ENCODE measurements around the gene MAD1L1. TPM values are rescaled to one million over a fixed set of nuclear protein-coding genes. Genes with fewer than 3 reads are reported as not detected.

Gene MAD1L1
- total RNA-seq, 1 donor from 2014 or later, result 32.7 TPM

DNA sequence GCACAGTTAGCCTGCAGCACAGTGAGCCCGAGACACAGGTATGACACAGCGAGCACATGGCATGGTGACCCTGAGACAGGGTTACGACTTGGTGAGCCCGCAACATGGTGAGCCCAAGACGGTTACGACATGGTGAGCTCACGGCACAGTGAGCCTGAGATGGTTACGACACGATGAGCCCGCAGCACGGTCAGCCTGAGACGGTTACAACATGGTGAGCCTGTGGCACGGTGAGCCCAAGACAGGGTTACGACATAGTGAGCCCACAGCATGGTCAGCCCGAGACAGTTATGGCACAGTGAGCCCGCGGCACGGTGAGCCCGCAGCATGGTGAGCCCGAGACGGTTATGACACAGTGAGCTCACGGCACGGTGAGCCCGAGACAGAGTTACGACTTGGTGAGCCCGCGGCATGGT is 156.1 kb downstream of the MAD1L1 start:
- TF ChIP-seq, protein P1, sequence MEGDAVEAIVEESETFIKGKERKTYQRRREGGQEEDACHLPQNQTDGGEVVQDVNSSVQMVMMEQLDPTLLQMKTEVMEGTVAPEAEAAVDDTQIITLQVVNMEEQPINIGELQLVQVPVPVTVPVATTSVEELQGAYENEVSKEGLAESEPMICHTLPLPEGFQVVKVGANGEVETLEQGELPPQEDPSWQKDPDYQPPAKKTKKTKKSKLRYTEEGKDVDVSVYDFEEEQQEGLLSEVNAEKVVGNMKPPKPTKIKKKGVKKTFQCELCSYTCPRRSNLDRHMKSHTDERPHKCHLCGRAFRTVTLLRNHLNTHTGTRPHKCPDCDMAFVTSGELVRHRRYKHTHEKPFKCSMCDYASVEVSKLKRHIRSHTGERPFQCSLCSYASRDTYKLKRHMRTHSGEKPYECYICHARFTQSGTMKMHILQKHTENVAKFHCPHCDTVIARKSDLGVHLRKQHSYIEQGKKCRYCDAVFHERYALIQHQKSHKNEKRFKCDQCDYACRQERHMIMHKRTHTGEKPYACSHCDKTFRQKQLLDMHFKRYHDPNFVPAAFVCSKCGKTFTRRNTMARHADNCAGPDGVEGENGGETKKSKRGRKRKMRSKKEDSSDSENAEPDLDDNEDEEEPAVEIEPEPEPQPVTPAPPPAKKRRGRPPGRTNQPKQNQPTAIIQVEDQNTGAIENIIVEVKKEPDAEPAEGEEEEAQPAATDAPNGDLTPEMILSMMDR (IDR thresholded peaks at IDR 0.05), result no peak
- no peak for DNase-seq (ENCODE audit: extremely low spot score, unreplicated experiment)
- no peak overlapping the region for H3K27ac Mint-ChIP-seq (ENCODE audit: unreplicated experiment)
- no peaks in the 10 kb centered on the region for H3K9me3 Mint-ChIP-seq (ENCODE audit: unreplicated experiment)
- H3K27me3 Mint-ChIP-seq (ENCODE audit: unreplicated experiment), result no peaks in the 10 kb centered on the region
- no peaks in the 10 kb centered on the region for H3K4me1 Mint-ChIP-seq (ENCODE audit: unreplicated experiment)
- H3K36me3 Mint-ChIP-seq (ENCODE audit: unreplicated experiment), result peaks cover 6% of the 10 kb centered on the region
- H3K4me3 Mint-ChIP-seq (ENCODE audit: unreplicated experiment), result no peak overlapping the region

DNA sequence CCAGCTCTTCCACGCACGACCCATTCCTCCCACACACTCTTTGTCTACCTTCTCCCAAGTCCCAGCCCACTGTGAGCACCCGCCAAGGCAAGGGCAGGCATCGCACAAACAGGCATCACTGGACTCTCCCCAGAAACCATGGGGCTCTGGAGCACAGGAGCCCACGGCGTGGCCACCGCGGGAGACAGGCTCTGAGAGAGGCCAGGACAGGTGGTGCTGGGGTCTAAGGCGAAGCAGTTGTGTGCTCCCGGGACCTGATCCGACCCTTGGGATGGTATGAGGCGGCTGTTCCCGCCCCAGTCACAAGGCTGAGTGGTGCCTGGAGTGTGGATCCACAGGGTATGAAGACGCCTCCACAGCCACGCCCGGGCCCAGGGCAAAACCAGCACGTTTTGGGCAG is 156.9 kb downstream of the MAD1L1 start:
- TF ChIP-seq, protein P1 (IDR thresholded peaks at IDR 0.05), result no peak
- H3K4me3 Mint-ChIP-seq (ENCODE audit: unreplicated experiment), result no peak overlapping the region
- DNase-seq (ENCODE audit: extremely low spot score, unreplicated experiment), result no peak
- no peak overlapping the region for H3K27ac Mint-ChIP-seq (ENCODE audit: unreplicated experiment)
- H3K9me3 Mint-ChIP-seq (ENCODE audit: unreplicated experiment), result no peaks in the 10 kb centered on the region
- no peaks in the 10 kb centered on the region for H3K4me1 Mint-ChIP-seq (ENCODE audit: unreplicated experiment)
- H3K36me3 Mint-ChIP-seq (ENCODE audit: unreplicated experiment), result peaks cover 6% of the 10 kb centered on the region
- H3K27me3 Mint-ChIP-seq (ENCODE audit: unreplicated experiment), result no peaks in the 10 kb centered on the region

DNA sequence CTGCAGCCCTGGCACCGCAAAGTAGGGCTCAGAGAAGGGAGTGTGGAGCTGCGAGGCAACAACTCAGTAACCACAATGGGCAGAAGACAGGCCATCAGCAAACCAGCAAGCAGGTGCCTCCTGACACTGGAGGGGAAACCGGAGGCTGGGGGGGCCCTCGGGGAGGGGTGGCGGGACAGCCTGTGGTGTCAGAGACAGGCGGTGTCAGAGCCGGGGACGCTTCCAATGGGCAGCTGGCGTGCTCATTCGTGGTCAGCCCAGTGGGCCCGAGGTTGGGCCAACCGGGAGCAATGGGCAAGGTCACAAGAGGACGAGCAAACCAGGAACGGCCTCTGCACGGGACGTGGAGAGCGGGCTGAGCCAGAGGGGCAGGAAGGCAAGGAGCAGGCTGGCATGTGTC is 158.1 kb downstream of the MAD1L1 start:
- no peak for DNase-seq (ENCODE audit: extremely low spot score, unreplicated experiment)
- peaks cover 5% of the 10 kb centered on the region for H3K4me1 Mint-ChIP-seq (ENCODE audit: unreplicated experiment)
- no peaks in the 10 kb centered on the region for H3K27me3 Mint-ChIP-seq (ENCODE audit: unreplicated experiment)

DNA sequence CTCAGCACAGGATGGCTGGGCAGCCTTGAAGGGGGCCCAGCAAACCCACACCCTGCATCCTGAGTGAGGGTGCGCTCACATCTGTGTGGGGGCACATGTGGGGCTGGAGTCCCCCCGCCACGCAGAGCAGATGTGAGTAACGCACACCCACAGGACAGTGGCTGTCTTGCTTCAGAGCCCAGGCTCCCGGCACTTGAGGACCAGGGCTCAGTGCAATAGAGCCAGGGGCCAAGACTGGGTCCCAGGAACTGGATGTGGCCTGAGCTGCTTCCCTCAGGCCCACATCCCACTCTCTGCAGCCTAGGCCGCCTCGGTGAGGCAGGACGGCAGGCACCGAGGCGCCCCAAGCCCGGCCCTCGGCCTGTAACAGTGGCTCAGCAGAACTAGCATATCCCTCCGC is 159.9 kb downstream of the MAD1L1 start:
- Mint-ChIP-seq H3K27me3 (ENCODE audit: unreplicated experiment) (no peaks in the 10 kb centered on the region), H3K36me3 (ENCODE audit: unreplicated experiment) (peaks cover 6% of the 10 kb centered on the region), H3K4me3 (ENCODE audit: unreplicated experiment) (no peak overlapping the region), H3K9me3 (ENCODE audit: unreplicated experiment) (no peaks in the 10 kb centered on the region), H3K27ac (ENCODE audit: unreplicated experiment) (no peak overlapping the region), H3K4me1 (ENCODE audit: unreplicated experiment) (peaks cover 20% of the 10 kb centered on the region)
- no peak for DNase-seq (ENCODE audit: extremely low spot score, unreplicated experiment)
- TF ChIP-seq, protein P1 (IDR thresholded peaks at IDR 0.05), result no peak

More for the DNA sequence above, 158.1 kb downstream of the MAD1L1 start:
- Mint-ChIP-seq H3K4me3 (ENCODE audit: unreplicated experiment) (no peak overlapping the region), H3K27ac (ENCODE audit: unreplicated experiment) (no peak overlapping the region), H3K9me3 (ENCODE audit: unreplicated experiment) (no peaks in the 10 kb centered on the region), H3K36me3 (ENCODE audit: unreplicated experiment) (peaks cover 6% of the 10 kb centered on the region)
- TF ChIP-seq, protein P1 (IDR thresholded peaks at IDR 0.05), result no peak

DNA sequence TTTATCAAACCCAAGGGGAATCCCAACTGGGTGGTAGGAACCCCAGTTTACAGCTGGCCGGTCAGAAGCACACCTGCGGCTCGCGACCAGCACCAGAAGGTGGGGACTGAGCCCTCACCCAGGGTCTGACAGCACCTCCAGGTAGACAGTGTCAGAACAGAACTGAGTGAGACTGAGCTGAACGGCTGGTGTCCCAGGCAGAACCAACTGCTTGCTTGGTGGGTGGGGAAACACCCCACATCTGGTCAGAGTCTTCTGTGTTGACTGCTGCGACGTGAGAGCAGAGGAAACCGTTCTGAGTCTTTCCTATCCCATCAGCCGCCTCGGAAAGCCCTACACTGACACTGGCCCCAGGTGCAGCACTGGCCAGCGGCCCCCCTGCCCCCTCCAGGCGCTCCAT is 160.7 kb downstream of the MAD1L1 start:
- TF ChIP-seq, protein P1 (IDR thresholded peaks at IDR 0.05), result no peak
- no peak overlapping the region for H3K4me3 Mint-ChIP-seq (ENCODE audit: unreplicated experiment)
- H3K36me3 Mint-ChIP-seq (ENCODE audit: unreplicated experiment), result peaks cover 8% of the 10 kb centered on the region
- no peak overlapping the region for H3K27ac Mint-ChIP-seq (ENCODE audit: unreplicated experiment)
- no peak for DNase-seq (ENCODE audit: extremely low spot score, unreplicated experiment)
- peaks cover 20% of the 10 kb centered on the region for H3K4me1 Mint-ChIP-seq (ENCODE audit: unreplicated experiment)
- H3K9me3 Mint-ChIP-seq (ENCODE audit: unreplicated experiment), result no peaks in the 10 kb centered on the region
- no peaks in the 10 kb centered on the region for H3K27me3 Mint-ChIP-seq (ENCODE audit: unreplicated experiment)

Data from osteocyte (in vitro differentiated cells).